SK-N-SH (cell line): Measurements from ENCODE around the gene AMT.

Source experiments
- CHD2 ChIP-seq: fragments of 150-350 bp; IDR thresholded peaks from 2 replicates; pipeline ENCODE4 v1.6.1; 2018; ENCODE audit warnings: low read length; ENCODE audit not compliant: partially characterized antibody
- TF ChIP-seq, protein P1 (sequence below): fragments of 200-600 bp; sonication (generic); IDR thresholded peaks from 2 replicates; pipeline ENCODE4 v1.6.1; 2017; ENCODE audit warnings: antibody characterized with exemption, mild to moderate bottlenecking, moderate library complexity
- TF ChIP-seq, protein P2 (sequence below): IDR thresholded peaks from 2 replicates; pipeline ENCODE4 v1.4.0; 2012; ENCODE audit warnings: low read depth, borderline replicate concordance

DNA sequence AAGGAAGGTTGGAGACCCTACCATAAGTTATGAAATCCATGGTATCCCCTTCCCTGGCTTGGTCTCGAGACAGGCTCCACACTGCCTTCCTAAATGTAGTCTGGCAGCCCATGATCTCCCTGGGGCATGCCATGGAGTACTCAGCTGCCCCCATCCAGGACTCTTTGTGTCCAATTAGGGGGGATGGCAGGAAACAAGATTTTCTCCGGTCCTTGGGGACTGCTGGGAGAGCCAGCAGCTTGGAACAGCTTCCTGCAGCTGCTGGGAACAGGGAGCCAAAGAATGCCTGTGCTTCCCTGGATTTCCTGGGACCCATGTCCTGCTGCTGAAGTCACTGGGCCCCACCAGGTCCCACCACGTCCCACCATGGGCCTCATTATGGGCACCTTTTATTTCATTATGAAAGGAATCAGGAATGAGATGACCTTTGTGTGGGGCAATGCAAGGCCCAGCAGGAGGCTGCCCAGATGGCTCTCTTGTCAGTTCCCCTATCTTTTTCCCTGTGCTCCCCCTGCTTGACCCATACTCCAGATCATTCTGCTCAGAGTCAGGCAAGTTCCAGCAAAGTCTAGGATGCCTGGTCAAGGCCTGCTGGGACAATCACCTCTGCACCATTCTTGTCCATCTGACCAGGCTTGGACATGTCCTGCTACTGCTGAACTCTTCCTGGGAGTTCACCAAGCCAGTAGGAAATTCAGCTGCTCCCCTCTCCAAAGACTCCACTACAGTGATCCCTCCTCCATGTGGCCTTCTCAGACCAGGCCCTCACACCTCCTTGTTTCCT is 32.8 kb upstream of the AMT start:
- TF ChIP-seq CHD2: no peak
- TF ChIP-seq, protein P1, sequence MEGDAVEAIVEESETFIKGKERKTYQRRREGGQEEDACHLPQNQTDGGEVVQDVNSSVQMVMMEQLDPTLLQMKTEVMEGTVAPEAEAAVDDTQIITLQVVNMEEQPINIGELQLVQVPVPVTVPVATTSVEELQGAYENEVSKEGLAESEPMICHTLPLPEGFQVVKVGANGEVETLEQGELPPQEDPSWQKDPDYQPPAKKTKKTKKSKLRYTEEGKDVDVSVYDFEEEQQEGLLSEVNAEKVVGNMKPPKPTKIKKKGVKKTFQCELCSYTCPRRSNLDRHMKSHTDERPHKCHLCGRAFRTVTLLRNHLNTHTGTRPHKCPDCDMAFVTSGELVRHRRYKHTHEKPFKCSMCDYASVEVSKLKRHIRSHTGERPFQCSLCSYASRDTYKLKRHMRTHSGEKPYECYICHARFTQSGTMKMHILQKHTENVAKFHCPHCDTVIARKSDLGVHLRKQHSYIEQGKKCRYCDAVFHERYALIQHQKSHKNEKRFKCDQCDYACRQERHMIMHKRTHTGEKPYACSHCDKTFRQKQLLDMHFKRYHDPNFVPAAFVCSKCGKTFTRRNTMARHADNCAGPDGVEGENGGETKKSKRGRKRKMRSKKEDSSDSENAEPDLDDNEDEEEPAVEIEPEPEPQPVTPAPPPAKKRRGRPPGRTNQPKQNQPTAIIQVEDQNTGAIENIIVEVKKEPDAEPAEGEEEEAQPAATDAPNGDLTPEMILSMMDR: no peak
- TF ChIP-seq, protein P2, sequence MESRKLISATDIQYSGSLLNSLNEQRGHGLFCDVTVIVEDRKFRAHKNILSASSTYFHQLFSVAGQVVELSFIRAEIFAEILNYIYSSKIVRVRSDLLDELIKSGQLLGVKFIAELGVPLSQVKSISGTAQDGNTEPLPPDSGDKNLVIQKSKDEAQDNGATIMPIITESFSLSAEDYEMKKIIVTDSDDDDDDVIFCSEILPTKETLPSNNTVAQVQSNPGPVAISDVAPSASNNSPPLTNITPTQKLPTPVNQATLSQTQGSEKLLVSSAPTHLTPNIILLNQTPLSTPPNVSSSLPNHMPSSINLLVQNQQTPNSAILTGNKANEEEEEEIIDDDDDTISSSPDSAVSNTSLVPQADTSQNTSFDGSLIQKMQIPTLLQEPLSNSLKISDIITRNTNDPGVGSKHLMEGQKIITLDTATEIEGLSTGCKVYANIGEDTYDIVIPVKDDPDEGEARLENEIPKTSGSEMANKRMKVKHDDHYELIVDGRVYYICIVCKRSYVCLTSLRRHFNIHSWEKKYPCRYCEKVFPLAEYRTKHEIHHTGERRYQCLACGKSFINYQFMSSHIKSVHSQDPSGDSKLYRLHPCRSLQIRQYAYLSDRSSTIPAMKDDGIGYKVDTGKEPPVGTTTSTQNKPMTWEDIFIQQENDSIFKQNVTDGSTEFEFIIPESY: no peak
